HG03064 (cell line): ENCODE data around the gene SSR2.

Experiments
- ATAC-seq: cut with Tn5 transposase; IDR thresholded peaks from one replicate; pipeline ENCODE4 v1.9.1; 2021; ENCODE audit warnings: low read depth; ENCODE audit not compliant: unreplicated experiment

The SSR2 gene

DNA sequence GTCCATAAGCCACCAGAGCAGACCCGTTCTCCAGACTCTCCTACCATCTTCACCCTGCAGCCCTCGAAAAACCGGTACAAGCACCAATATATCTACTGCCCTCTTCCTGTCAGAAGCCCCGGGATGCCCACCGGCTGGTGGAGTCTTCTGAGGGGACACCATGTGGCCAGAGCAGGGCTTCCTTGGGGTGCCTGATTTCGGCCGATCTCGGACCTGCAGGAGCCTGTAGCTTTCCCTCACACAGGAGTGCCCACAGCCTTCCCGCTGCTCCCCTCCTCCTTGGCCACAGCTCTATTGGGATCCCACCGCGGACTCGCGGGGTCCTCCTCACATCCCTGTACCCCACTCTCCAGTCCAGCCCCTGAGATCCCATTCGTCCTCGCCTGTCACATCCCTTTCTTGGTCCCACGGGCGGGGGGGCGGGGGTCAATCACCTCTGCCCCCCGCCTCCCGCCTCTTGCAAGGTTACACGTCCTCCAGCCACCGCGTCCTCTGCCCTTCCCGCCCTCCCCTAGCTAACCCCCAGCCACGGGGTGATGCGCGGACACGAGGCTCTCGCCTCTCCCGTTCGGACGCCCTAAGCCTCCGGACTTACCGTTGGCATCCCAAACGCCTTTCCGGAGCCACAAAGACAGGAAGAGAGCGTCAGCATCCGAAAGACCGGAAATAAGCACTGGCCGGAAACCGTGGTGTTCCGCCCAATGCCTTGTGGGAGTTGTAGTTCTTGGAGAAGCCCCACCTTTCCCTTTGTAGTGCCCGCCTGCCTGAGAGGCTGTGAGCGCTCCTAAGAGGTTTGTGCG is at the start of gene SSR2:
Gene SSR2, minus strand, starts transcription at position 659 of the 800 bp plus-strand sequence. CDS start 784 bp downstream, outside the sequence.
- peak; percentile 92 for ATAC-seq

DNA sequence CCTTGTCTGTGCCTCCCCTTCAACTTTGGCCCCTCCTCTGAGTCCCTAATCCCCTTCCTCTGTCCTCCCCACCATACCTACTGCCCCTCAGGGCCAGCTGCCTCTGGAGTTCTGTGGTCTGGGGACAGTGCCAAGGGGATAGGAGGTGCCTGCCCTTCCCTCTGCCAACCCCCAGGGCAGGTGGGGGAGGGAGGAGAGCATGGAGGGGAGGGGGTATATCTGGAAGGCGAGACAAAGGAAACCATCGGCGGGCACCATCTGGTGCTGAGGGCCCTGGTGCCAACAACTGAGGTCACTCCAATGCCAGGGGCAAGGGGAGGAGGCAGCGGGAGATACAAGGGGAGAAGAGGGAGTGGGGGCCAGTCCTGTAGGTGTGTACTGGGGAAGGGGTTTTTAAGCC is 49.8 kb upstream of the SSR2 start:
- no peak for ATAC-seq

GRCh38 chr1:156069490-156070455 is 49.0 kb upstream of the SSR2 start:
- ATAC-seq: no peak

GRCh38 chr1:156067262-156067661 is 46.5 kb upstream of the SSR2 start:
- no peak for ATAC-seq

DNA sequence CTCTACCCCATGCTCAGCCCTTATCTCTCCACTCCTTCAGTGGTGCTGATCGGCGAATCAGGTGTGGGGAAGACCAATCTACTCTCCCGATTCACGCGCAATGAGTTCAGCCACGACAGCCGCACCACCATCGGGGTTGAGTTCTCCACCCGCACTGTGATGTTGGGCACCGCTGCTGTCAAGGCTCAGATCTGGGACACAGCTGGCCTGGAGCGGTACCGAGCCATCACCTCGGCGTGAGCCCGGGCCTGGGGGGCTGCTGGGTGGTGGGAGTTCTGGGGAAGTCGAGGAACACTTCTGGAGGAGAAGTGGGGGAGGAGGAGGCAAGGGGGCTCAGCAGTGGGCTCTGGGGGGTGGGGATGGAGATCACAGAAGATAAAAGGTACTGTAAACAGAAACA is 45.1 kb upstream of the SSR2 start:
- no peak for ATAC-seq

- no peak for ATAC-seq
These were observed 44.5 kb upstream of the SSR2 start for GRCh38 chr1:156065212-156065611.

DNA sequence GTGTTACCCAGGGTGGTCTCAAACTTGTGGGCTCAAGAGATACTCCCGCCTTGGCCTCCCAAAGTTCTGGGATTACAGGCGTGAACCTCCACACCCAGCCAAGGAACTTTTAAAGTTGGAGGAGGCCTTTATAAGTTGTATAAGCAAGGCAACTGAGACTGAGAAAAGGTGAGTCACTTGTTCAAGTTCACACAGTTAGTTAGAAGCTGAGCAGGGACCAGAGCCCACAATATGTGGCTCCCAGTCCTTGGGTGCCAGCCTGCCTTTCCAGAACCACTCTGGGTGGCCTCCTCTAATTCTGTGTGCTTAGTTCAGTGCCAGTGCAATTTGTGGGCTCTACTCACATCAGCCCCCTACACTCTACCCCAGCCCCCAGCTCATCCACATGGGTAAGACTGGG is 43.9 kb upstream of the SSR2 start:
- no peak for ATAC-seq

GRCh38 chr1:156063997-156064285 is 43.2 kb upstream of the SSR2 start:
- ATAC-seq: no peak

GRCh38 chr1:156062189-156062588 is 41.4 kb upstream of the SSR2 start:
- ATAC-seq: no peak

GRCh38 chr1:156060937-156061636 is 40.3 kb upstream of the SSR2 start, which contains the start of gene RAB25:
RAB25 (plus strand) TSS chr1:156061160; CDS start chr1:156061401, 241 bp downstream.
- ATAC-seq: no peak

GRCh38 chr1:156056326-156056849 is 35.6 kb upstream of the SSR2 start:
- no peak for ATAC-seq

GRCh38 chr1:156055281-156056048 is 34.7 kb upstream of the SSR2 start:
- ATAC-seq: no peak

- ATAC-seq: peak; percentile 70
These were observed 33.9 kb upstream of the SSR2 start, which contains the start of gene LAMTOR2 for GRCh38 chr1:156054500-156055280. LAMTOR2 (plus strand) TSS chr1:156054782; CDS start chr1:156054890, 108 bp downstream.

GRCh38 chr1:156053768-156054499 is 33.2 kb upstream of the SSR2 start, which contains the start of gene UBQLN4:
UBQLN4 (minus strand) TSS chr1:156053798; CDS start chr1:156053701, 97 bp downstream.
- no peak for ATAC-seq

DNA sequence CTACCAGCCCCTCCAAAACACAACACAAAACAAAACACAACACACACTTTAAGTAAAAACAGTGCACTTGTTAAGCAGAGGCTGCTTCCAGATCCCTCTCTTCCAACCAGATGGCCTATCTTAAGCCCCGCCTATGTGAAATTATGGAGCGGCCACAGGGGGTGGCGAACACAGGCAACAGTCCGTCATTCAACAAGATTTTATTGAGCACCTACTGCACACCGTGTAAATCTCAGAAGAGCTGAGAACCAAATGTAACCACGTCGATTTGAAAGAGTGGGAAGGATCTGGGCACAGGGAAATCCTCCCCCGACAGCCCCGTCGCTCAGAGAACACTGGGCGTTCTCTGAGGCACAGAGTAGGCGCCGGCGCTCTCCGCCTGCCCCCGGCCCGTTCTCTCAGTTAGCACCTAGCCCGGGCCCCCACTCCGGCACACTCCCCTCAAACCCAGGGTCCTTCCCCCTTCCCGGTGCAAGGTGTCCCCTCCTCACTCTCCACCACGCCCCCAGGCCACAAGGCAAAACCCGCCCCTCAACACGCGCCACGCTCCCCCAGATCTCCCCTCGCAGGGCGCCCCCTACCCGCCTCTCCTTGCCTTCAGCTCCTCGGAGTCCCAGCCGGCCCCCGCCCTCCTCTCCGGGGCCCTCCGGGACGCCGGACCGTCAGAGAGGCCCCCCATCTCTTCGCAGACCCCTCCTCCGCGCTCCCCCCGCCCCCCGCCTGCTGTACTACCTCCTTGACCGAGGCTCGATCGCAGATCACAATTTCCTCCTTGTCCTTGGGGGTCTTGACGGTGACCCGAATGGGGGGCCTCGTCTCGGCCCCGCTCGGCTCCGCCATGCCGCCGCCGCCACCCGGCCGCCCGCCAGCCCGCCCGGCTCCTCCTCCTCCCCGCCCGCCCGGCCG is 32.4 kb upstream of the SSR2 start:
- no peak for ATAC-seq

DNA sequence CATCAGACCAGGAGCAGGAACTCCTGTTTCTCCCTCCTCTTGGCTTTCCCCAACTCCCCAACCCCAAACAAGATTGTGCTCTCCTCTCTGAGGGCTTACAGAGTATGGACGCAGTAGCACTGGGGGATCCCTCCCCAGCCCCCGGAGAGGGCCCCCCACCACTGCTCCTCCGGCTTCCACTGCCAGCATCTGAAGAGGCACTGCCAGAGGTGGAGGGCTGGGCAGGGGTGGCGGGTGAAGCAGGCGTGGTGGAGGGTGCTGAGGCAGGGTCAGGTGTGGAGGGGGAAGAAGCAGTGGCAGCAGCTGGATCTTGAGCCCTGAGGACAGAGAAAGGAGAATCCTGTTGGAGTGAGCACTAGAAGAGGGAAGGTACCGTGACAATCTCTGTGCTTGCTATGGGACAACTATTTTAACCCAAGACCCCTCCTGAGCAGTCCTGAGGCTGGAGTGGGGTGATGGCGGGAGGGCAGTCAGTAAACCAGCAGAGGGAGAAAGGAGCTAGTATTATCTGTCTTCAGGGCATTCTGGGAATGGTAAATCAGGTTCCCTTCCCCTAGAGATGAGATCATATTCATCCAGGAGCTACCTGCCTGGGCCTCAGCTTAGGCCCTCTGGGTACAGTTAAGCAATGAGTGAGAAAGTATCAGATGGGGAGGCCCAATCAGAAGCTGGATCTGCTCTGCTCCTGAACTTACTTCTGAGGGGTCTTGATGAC is 30.4 kb upstream of the SSR2 start:
- no peak for ATAC-seq

- no peak for ATAC-seq
These were observed 29.6 kb upstream of the SSR2 start for GRCh38 chr1:156050376-156050775.
